VCaP (cell line): Measurements from ENCODE around the gene NACC2.

Source experiments
- H3K27ac ChIP-seq: fragments of 450-650 bp; 2 replicates; pipeline ENCODE4 v1.5.1; 2017
- CTCF ChIP-seq: fragments of 450-650 bp; conservative IDR thresholded peaks from 2 replicates; pipeline ENCODE4 v1.5.1; 2017; ENCODE audit warnings: mild to moderate bottlenecking, moderate library complexity

NACC2 gene

GRCh38 chr9:136058801-136059302 is 36.2 kb downstream of the NACC2 start:
- no peak overlapping the region for H3K27ac ChIP-seq

GRCh38 chr9:136058084-136058483 is 37.0 kb downstream of the NACC2 start:
- no peak overlapping the region for H3K27ac ChIP-seq
- no peak for TF ChIP-seq CTCF

More at GRCh38 chr9:136058801-136059302, 36.2 kb downstream of the NACC2 start:
- TF ChIP-seq CTCF = no peak

GRCh38 chr9:136057236-136058081 is 37.6 kb downstream of the NACC2 start:
- no peak for TF ChIP-seq CTCF
- H3K27ac ChIP-seq = no peak overlapping the region

- H3K27ac ChIP-seq = no peak overlapping the region
- TF ChIP-seq CTCF = no peak
Measured at GRCh38 chr9:136056546-136057235, 38.4 kb downstream of the NACC2 start.

GRCh38 chr9:136055715-136056545 is 39.2 kb downstream of the NACC2 start:
- H3K27ac ChIP-seq = peak overlapping the region; percentile 93; the same call in 1 of the 2 replicates
- TF ChIP-seq CTCF = no peak

- peak overlapping the region; percentile 93 for H3K27ac ChIP-seq
- TF ChIP-seq CTCF = no peak
Measured at GRCh38 chr9:136054798-136055714, 40.0 kb downstream of the NACC2 start.
